ENCODE measurements around the gene PRR11. TPM values are rescaled to one million over a fixed set of nuclear protein-coding genes. Genes with fewer than 3 reads are reported as not detected.

Gene PRR11
- total and polyA plus RNA-seq, 2 of the 8 experiments (the other 6 are each of a cell fraction or from before 2014, with no cell fraction given), result 32.7 to 83.0 TPM

- H3K4me3 ChIP-seq (ENCODE audit: extremely low read depth in 1 of 4, insufficient read depth in 2 of 4, low read depth in 3 of 4, low read length in 4 of 4), result no peak overlapping the region
- no peak overlapping the region for H2AK5ac ChIP-seq (ENCODE audit: low read depth, low read length)
- H3K27me3 ChIP-seq (replicated peaks in 1 of 4; ENCODE audit: control insufficient read depth in 3 of 4, extremely low read depth in 1 of 4, insufficient read depth in 3 of 4, low read length in 3 of 4), result no peaks in the 10 kb centered on the region
- no peak overlapping the region for H3K9ac ChIP-seq (replicated peaks in 1 of 4; ENCODE audit: extremely low read depth in 1 of 4, low read depth in 3 of 4, low read length in 3 of 4)
- no peak overlapping the region for H3K4ac ChIP-seq (replicated peaks; ENCODE audit: insufficient read length, low read depth, low read length)
- no peak overlapping the region for H2AFZ ChIP-seq (ENCODE audit: low read length)
- H4K5ac ChIP-seq (ENCODE audit: insufficient read length, low read depth, low read length), result no peak overlapping the region
- no peak overlapping the region for H3K27ac ChIP-seq (ENCODE audit: low read depth, low read length)
- no peak overlapping the region for H3K18ac ChIP-seq (ENCODE audit: extremely low read depth, low read length)
- H4K8ac ChIP-seq (ENCODE audit: extremely low read depth, insufficient read depth, low read length), result no peak overlapping the region
- FAIRE-seq (no peak), DNase-seq (ENCODE audit: low read depth in 1 of 2, low spot score in 2 of 2) (no peak)
- no peaks in the 10 kb centered on the region for H3K9me3 ChIP-seq (ENCODE audit: insufficient read depth in 2 of 2, low read depth in 1 of 2, low read length in 1 of 2)
- no peak overlapping the region for H4K91ac ChIP-seq (replicated peaks; ENCODE audit: insufficient read length, low read length)
- H2BK20ac ChIP-seq (ENCODE audit: low read length), result no peak overlapping the region
- H4K20me1 ChIP-seq (replicated peaks in 1 of 2; ENCODE audit: control insufficient read depth in 1 of 2, insufficient read depth in 2 of 2, low read length in 2 of 2), result peaks cover 5 to 6% of the 10 kb centered on the region in 2 experiments
- H2BK120ac ChIP-seq (replicated peaks; ENCODE audit: low read depth, low read length), result no peak overlapping the region
- ChIA-PET POLR2A (ENCODE audit: partially characterized antibody) (interaction anchor here (1.9 to 3.9 kb wide), 2 partner anchors 12 to 13 kb away, joined by 7 to 14 read pairs; no protein-coding TSS in a partner anchor), CTCF (ENCODE audit: partially characterized antibody) (interaction anchor here (1.5 kb wide), 1 partner anchor 16 kb away, joined by 6 read pairs; no protein-coding TSS in a partner anchor)
- no peak overlapping the region for H3K23ac ChIP-seq (ENCODE audit: insufficient read length)
- H3K4me2 ChIP-seq (ENCODE audit: insufficient read depth in 1 of 2, low read depth in 2 of 2, low read length in 2 of 2), result no peak overlapping the region
- no peak overlapping the region for H3K14ac ChIP-seq (ENCODE audit: insufficient read length)
- H2BK12ac ChIP-seq (ENCODE audit: low read depth, low read length), result no peak overlapping the region
- peaks cover 2% of the 10 kb centered on the region; the same call in 1 of the 2 replicates for H3K79me1 ChIP-seq (ENCODE audit: low read depth, low read length)
- H3K4me1 ChIP-seq (replicated peaks in 1 of 4; ENCODE audit: control insufficient read depth in 3 of 4, insufficient read depth in 4 of 4, low read length in 3 of 4), result peaks cover 0 to 8% (median 3%) of the 10 kb centered on the region in 4 experiments; a peak in 3 of 7 replicates
- no peak overlapping the region for H2BK15ac ChIP-seq (ENCODE audit: low read length)
- H2BK5ac ChIP-seq (ENCODE audit: low read depth, low read length), result no peak overlapping the region
- peaks cover 3% of the 10 kb centered on the region for H3K23me2 ChIP-seq (ENCODE audit: low read depth, low read length)
- 90% methylated on average over 2 of the region's 2 CpGs; no CpG with 5 or more reads in 1 of the 2 experiments for WGBS, 2 experiments (ENCODE audit: extremely low coverage in 1 of 2, insufficient coverage in 1 of 2, insufficient read length in 1 of 2, insufficient replicate concordance in 2 of 2, low coverage in 1 of 2, low lambda C conversion rate in 2 of 2, missing lambda C conversion rate in 1 of 2)
- H3K36me3 ChIP-seq (ENCODE audit: control insufficient read depth in 2 of 4, insufficient read depth in 4 of 4, low read length in 3 of 4), result peaks cover 0 to 3% (median 0%) of the 10 kb centered on the region in 4 experiments; a peak in 1 of 8 replicates
- H3K79me2 ChIP-seq (ENCODE audit: control insufficient read depth in 1 of 2, insufficient read depth in 2 of 2, low read length in 2 of 2), result peaks cover 18 to 99% of the 10 kb centered on the region in 2 experiments
- H3K56ac ChIP-seq (replicated peaks; ENCODE audit: insufficient read length, low read depth, low read length), result no peak overlapping the region
- TF ChIP-seq CTBP2 (IDR thresholded peaks at IDR 0.05; ENCODE audit: borderline replicate concordance, insufficient read depth, insufficient read length, low read length) (no peak), CTCF (IDR thresholded peaks at IDR 0.05; ENCODE audit: control extremely low read depth in 1 of 3, insufficient read depth in 1 of 3, low read depth in 1 of 3, low read length in 3 of 3) (no peak), RXRA (IDR thresholded peaks at IDR 0.05; ENCODE audit: insufficient read depth, low read depth, low read length) (no peak), ATF2 (IDR thresholded peaks at IDR 0.05; ENCODE audit: low read length) (no peak), YY1 (IDR thresholded peaks at IDR 0.05; ENCODE audit: low read depth, low read length) (no peak), KDM1A (IDR thresholded peaks at IDR 0.05; ENCODE audit: borderline replicate concordance, low read length) (no peak), ZNF274 (IDR thresholded peaks at IDR 0.05; ENCODE audit: borderline replicate concordance, extremely low read depth, low read length) (no peak), GTF2F1 (IDR thresholded peaks at IDR 0.05; ENCODE audit: borderline replicate concordance, low read depth, low read length) (no peak)
Measured at GRCh38 chr17:59149051-59149450, 6.5 kb upstream of the PRR11 start.

Data from H1 (cell line).